Common myeloid progenitor, CD34-positive (primary cell): ENCODE measurements around the gene PSMD8.

Experiments used
- CTCF ChIA-PET: fragments of 350-600 bp; sonication (Branson Sonifier 250); formaldehyde crosslinking; loops from one replicate; lab custom pipeline; 2021; ENCODE audit warnings: antibody characterized with exemption; lab: Charles Lee
- POLR2A ChIA-PET: fragments of 350-600 bp; sonication (Branson Sonifier 250); formaldehyde crosslinking; loops from one replicate; lab custom pipeline; 2021; ENCODE audit warnings: antibody characterized with exemption; lab: Charles Lee
- DNase-seq, 3 donors: peaks; one replicate each; pipeline versions ENCODE4 v3.0.0 to v3.0.0-alpha.2; 2013
- H3K27ac ChIP-seq, 2 experiments: 1 replicate in 1 of 2; 2 replicates in 1 of 2; pipeline ENCODE4 v1.7.0; 2013; ENCODE audit warnings: inconsistent platforms in 2 of 2, low read length in 2 of 2, mild to moderate bottlenecking in 2 of 2, low read depth in 1 of 2, moderate library complexity in 1 of 2; ENCODE audit not compliant: severe bottlenecking in 2 of 2, insufficient read depth in 1 of 2, poor library complexity in 1 of 2
- H3K27me3 ChIP-seq, 5 experiments: replicated peaks in 2 of 5; 1 replicate in 3 of 5; 2 replicates in 2 of 5; pipeline versions ENCODE4 v1.6.1 to v1.7.0; 2013; ENCODE audit warnings: low read length in 4 of 5, mild to moderate bottlenecking in 2 of 5, moderate library complexity in 2 of 5, inconsistent platforms in 1 of 5; ENCODE audit not compliant: insufficient read depth in 5 of 5, control insufficient read depth in 4 of 5
- H3K36me3 ChIP-seq, 4 experiments: 1 replicate in 2 of 4; 2 replicates in 2 of 4; pipeline versions ENCODE4 v1.6.1 to v1.7.0; 2013; ENCODE audit warnings: low read length in 3 of 4, control low read depth in 1 of 4, mild to moderate bottlenecking in 1 of 4; ENCODE audit not compliant: control insufficient read depth in 4 of 4, insufficient read depth in 4 of 4
- H3K4me1 ChIP-seq, 4 experiments: 1 replicate in 3 of 4; 2 replicates in 1 of 4; pipeline versions ENCODE4 v1.6.1 to v1.7.1; 2013; ENCODE audit warnings: low read length in 3 of 4, mild to moderate bottlenecking in 3 of 4, control low read depth in 1 of 4, inconsistent platforms in 1 of 4, moderate library complexity in 1 of 4; ENCODE audit not compliant: control insufficient read depth in 4 of 4, insufficient read depth in 4 of 4; ENCODE audit errors: control extremely low read depth in 1 of 4
- H3K4me3 ChIP-seq, 7 experiments: 1 replicate in 4 of 7; 2 replicates in 3 of 7; pipeline versions ENCODE4 v1.5.1 to v1.7.0; 2013; ENCODE audit warnings: mild to moderate bottlenecking in 7 of 7, low read length in 6 of 7, moderate library complexity in 6 of 7, inconsistent platforms in 2 of 7, low read depth in 2 of 7, control low read depth in 1 of 7; ENCODE audit not compliant: insufficient read depth in 4 of 7, control insufficient read depth in 1 of 7; ENCODE audit errors: extremely low read depth in 1 of 7
- H3K9me3 ChIP-seq, 5 experiments: 1 replicate in 4 of 5; 2 replicates in 1 of 5; pipeline versions ENCODE4 v1.6.1 to v1.7.1; 2013; ENCODE audit warnings: low read length in 4 of 5, mild to moderate bottlenecking in 2 of 5, inconsistent platforms in 1 of 5, low read depth in 1 of 5, moderate library complexity in 1 of 5; ENCODE audit not compliant: control insufficient read depth in 4 of 5, insufficient read depth in 2 of 5; ENCODE audit errors: control extremely low read depth in 1 of 5
- whole genome bisulfite sequencing: methylation state at CpG from one replicate; pipeline ENCODE4 v1.1.5; 2013; ENCODE audit not compliant: insufficient coverage; 5-methylcytosine and 5-hydroxymethylcytosine counted together

PSMD8 gene

GRCh38 chr19:38388349-38389100 is 14.2 kb downstream of the PSMD8 start, which contains the start of gene SPRED3:
TSS of gene SPRED3 (plus strand) at chr19:38388697. CDS start at chr19:38390303, 1,606 bp downstream.
- Histone ChIP-seq H3K27me3 (peaks cover 6 to 93% (median 22%) of the 10 kb centered on the region in 5 experiments), H3K27ac (no peak within 1 kb of the TSS), H3K4me3 (peak within 1 kb of the TSS; percentile 15 to 67 (median 52)), H3K4me1 (peaks cover 0 to 40% (median 24%) of the 10 kb centered on the region in 4 experiments), H3K9me3 (no peaks in the 10 kb centered on the region), H3K36me3 (peaks cover 0 to 20% (median 8%) of the 10 kb centered on the region in 4 experiments)
- WGBS: under 1% methylated on average over 17 of the region's 46 CpGs
- peak in 1 of 3 donors; percentile 41 for DNase-seq
- CTCF ChIA-PET: interaction anchor here (1.1 kb wide), 1 partner anchor 14 kb away, joined by 3 read pairs; the partner anchor contains the start of gene PSMD8
- POLR2A ChIA-PET: interaction anchor here (1.2 to 1.4 kb wide), 2 partner anchors 14 to 15 kb away, joined by 3 to 7 read pairs; partner anchors contain the start of genes FAM98C and PSMD8

GRCh38 chr19:38389101-38389925 is 14.9 kb downstream of the PSMD8 start:
- peaks cover 0 to 12% (median 3%) of the 10 kb centered on the region in 4 experiments for H3K36me3 ChIP-seq
- CTCF ChIA-PET: interaction anchor here (1.1 to 1.7 kb wide), 2 partner anchors 11 to 15 kb away, joined by 3 to 6 read pairs; partner anchors contain the start of gene PSMD8
- WGBS: 0% methylated on average over 7 of the region's 28 CpGs
- H3K27ac ChIP-seq: no peak overlapping the region
- peaks cover 6 to 98% (median 30%) of the 10 kb centered on the region in 5 experiments for H3K27me3 ChIP-seq
- no peak for DNase-seq
- H3K4me3 ChIP-seq: peak overlapping the region in 2 of 7 experiments; percentile 9 to 38
- POLR2A ChIA-PET: interaction anchor here (0.6 to 1.2 kb wide), 2 partner anchors 14 to 106 kb away, joined by 3 read pairs; partner anchors contain the start of gene FAM98C
- H3K9me3 ChIP-seq: no peaks in the 10 kb centered on the region
- H3K4me1 ChIP-seq: peaks cover 0 to 40% (median 24%) of the 10 kb centered on the region in 4 experiments

GRCh38 chr19:38389957-38390924 is 15.9 kb downstream of the PSMD8 start:
- POLR2A ChIA-PET: interaction anchor here (0.6 to 1.2 kb wide), 2 partner anchors 13 to 106 kb away, joined by 3 read pairs; partner anchors contain the start of gene FAM98C
- no peak overlapping the region for H3K27ac ChIP-seq

GRCh38 chr19:38391911-38392464 is 17.6 kb downstream of the PSMD8 start:
- no peaks in the 10 kb centered on the region for H3K36me3 ChIP-seq
- ChIA-PET CTCF (interaction anchor here (2.0 kb wide), 1 partner anchor 11 kb away, joined by 6 read pairs; no protein-coding TSS in a partner anchor), POLR2A (interaction anchor here (0.5 kb wide), 1 partner anchor 55 kb away, joined by 3 read pairs; no protein-coding TSS in a partner anchor)
- H3K27me3 ChIP-seq: peaks cover 6 to 99% (median 42%) of the 10 kb centered on the region in 5 experiments
- H3K4me3 ChIP-seq: no peak overlapping the region
- 93% methylated on average over 6 of the region's 8 CpGs for WGBS
- H3K4me1 ChIP-seq: peaks cover 0 to 34% (median 22%) of the 10 kb centered on the region in 4 experiments
- H3K27ac ChIP-seq: no peak overlapping the region
- DNase-seq: no peak
- H3K9me3 ChIP-seq: no peaks in the 10 kb centered on the region

More at GRCh38 chr19:38389957-38390924, 15.9 kb downstream of the PSMD8 start:
- DNase-seq: no peak
- Histone ChIP-seq H3K4me3 (no peak overlapping the region), H3K27me3 (peaks cover 6 to 98% (median 35%) of the 10 kb centered on the region in 5 experiments), H3K4me1 (peaks cover 0 to 43% (median 29%) of the 10 kb centered on the region in 4 experiments), H3K9me3 (no peaks in the 10 kb centered on the region), H3K36me3 (peaks cover 0 to 3% (median 0%) of the 10 kb centered on the region in 4 experiments)
- CTCF ChIA-PET: interaction anchor here (1.0 to 2.0 kb wide), 3 partner anchors 9 to 28 kb away, joined by 3 to 6 read pairs (median 6); no protein-coding TSS in a partner anchor
- 32% methylated on average over 15 of the region's 22 CpGs for WGBS

GRCh38 chr19:38392707-38393308 is 18.4 kb downstream of the PSMD8 start:
- no peaks in the 10 kb centered on the region for H3K9me3 ChIP-seq
- DNase-seq: no peak
- H3K4me1 ChIP-seq: peaks cover 0 to 26% (median 15%) of the 10 kb centered on the region in 4 experiments
- 87% methylated on average over 6 of the region's 6 CpGs for WGBS
- H3K27ac ChIP-seq: no peak overlapping the region
- POLR2A ChIA-PET: no interaction called here
- no peaks in the 10 kb centered on the region for H3K36me3 ChIP-seq
- H3K27me3 ChIP-seq: peaks cover 6 to 99% (median 46%) of the 10 kb centered on the region in 5 experiments
- no peak overlapping the region for H3K4me3 ChIP-seq
- CTCF ChIA-PET: no interaction called here
